Hepatocyte (in vitro differentiated cells): ENCODE measurements around the gene KLK2. TPM values are rescaled to one million over a fixed set of nuclear protein-coding genes. Genes with fewer than 3 reads are reported as not detected.

Experiments
- DNase-seq: peaks from one replicate; pipeline ENCODE4 v3.0.0-alpha.2; 2016; ENCODE audit warnings: low spot score
- H2AFZ ChIP-seq: fragments of 200-600 bp; sonication (generic); 2 replicates; pipeline ENCODE4 v1.6.0; 2016; ENCODE audit warnings: antibody characterized with exemption, mild to moderate bottlenecking
- H3K27ac ChIP-seq: fragments of 200-600 bp; sonication (generic); 2 replicates; pipeline ENCODE4 v1.5.1; 2016; ENCODE audit warnings: mild to moderate bottlenecking
- H3K27me3 ChIP-seq: fragments of 200-600 bp; sonication (generic); 2 replicates; pipeline ENCODE4 v1.6.1; 2016
- H3K36me3 ChIP-seq: fragments of 200-600 bp; sonication (generic); replicated peaks from 2 replicates; pipeline ENCODE4 v1.5.1; 2016; ENCODE audit warnings: low read depth; ENCODE audit not compliant: insufficient read depth
- H3K4me1 ChIP-seq: fragments of 200-600 bp; sonication (generic); 2 replicates; pipeline ENCODE4 v1.5.1; 2016; ENCODE audit warnings: mild to moderate bottlenecking, moderate library complexity; ENCODE audit not compliant: insufficient read depth
- H3K4me2 ChIP-seq: fragments of 200-600 bp; sonication (generic); 2 replicates; pipeline ENCODE4 v1.6.0; 2016
- H3K4me3 ChIP-seq: fragments of 200-600 bp; sonication (generic); 2 replicates; pipeline ENCODE4 v1.5.1; 2016; ENCODE audit warnings: mild to moderate bottlenecking
- H3K79me2 ChIP-seq: fragments of 200-600 bp; sonication (generic); 2 replicates; pipeline ENCODE4 v1.6.0; 2017; ENCODE audit warnings: mild to moderate bottlenecking
- H3K9me2 ChIP-seq: fragments of 200-600 bp; sonication (generic); replicated peaks from 2 replicates; pipeline ENCODE4 v1.6.0; 2017; ENCODE audit warnings: mild to moderate bottlenecking; ENCODE audit not compliant: insufficient read depth
- H3K9me3 ChIP-seq: fragments of 200-600 bp; sonication (generic); 2 replicates; pipeline ENCODE4 v1.5.1; 2016; ENCODE audit warnings: low read depth, mild to moderate bottlenecking
- H4K20me1 ChIP-seq: fragments of 200-600 bp; sonication (generic); 2 replicates; pipeline ENCODE4 v1.6.0; 2016; ENCODE audit warnings: mild to moderate bottlenecking; ENCODE audit not compliant: insufficient read depth, poor library complexity, severe bottlenecking
- EZH2 ChIP-seq: fragments of 200-600 bp; sonication (generic); IDR thresholded peaks from 2 replicates; pipeline ENCODE4 v1.6.1; 2016; ENCODE audit warnings: antibody characterized with exemption, mild to moderate bottlenecking, borderline replicate concordance
- EZH2phosphoT487 ChIP-seq: fragments of 200-600 bp; sonication (generic); IDR thresholded peaks from one replicate; pipeline ENCODE4 v1.6.1; 2018; ENCODE audit warnings: antibody characterized with exemption, mild to moderate bottlenecking, low read depth, moderate library complexity; ENCODE audit not compliant: unreplicated experiment, severe bottlenecking
- WGBS: methylation state at CpG from one replicate; pipeline ENCODE4 v1.1.6; 2016; ENCODE audit warnings: low lambda C conversion rate; ENCODE audit errors: missing lambda C conversion rate; 5-methylcytosine and 5-hydroxymethylcytosine counted together
- polyA plus RNA-seq: library from polyadenylated mRNA; unstranded; fragments of >200 nt; fragmentation: Nextera tagmentation; extraction: Ambion mirVana; gene quantifications from 2 replicates; pipeline ENCODE4 v1.2.1, GENCODE V29; 2016
- total RNA-seq: library from RNA; depleted of rRNA; stranded (reverse); fragments of >200 nt; gene quantifications from 2 replicates; pipeline ENCODE4 v1.2.3, GENCODE V29; 2014
- TF ChIP-seq, protein P1 (sequence below): fragments of 200-600 bp; sonication (generic); IDR thresholded peaks from 2 replicates; pipeline ENCODE4 v1.5.1; 2016; ENCODE audit warnings: antibody characterized with exemption, mild to moderate bottlenecking; ENCODE audit not compliant: poor library complexity

The KLK2 gene
- total and polyA plus RNA-seq, 2 experiments from 2014 or later: not detected

DNA sequence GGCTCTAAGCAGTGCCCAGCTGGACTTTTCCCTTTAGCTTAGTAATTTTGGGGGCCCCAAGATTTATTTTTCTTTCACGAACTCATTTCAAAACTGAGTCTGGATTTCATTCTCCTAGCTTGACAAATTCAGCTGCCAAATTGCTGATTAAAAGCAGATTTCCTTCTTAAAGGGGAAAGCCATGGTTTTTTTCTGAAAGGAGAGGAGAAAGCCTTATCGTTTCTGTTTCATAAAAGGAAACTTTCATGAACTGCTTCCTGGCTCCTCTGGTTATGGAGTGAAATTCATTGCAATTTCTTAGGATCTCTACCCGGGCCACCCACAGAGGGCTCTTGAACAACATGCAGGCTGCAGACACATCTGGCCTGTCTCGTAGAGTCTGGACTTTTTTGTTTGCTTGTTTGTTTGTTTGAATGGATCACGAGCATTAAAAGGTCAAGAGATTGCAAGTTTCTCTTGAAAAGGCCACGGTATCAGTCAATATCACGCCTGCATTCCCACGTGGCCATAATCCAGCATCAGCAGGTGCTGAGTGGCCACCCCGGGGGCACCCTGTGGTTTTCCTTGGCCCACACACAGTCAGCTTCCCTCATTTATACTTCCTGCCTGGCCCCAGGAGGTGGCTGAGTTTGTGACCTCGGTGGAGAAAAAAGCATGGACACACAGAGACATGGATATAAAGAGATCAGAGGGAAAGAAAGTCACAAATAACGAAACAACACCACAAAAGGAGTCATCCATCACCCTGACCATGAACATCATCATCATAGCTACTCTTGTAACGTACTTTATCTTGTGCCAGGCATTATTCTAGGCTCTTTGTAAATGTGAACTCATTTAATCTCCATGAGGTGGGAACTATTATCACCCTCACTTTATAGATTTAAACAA, 48.4 kb downstream of the KLK2 start:
- Histone ChIP-seq H3K4me3 (no peak overlapping the region), H3K9me3 (no peaks in the 10 kb centered on the region), H2AFZ (no peak overlapping the region), H3K9me2 (no peaks in the 10 kb centered on the region), H3K27ac (no peak overlapping the region), H4K20me1 (no peaks in the 10 kb centered on the region), H3K27me3 (peaks cover 24% of the 10 kb centered on the region), H3K79me2 (no peaks in the 10 kb centered on the region), H3K4me1 (no peaks in the 10 kb centered on the region), H3K4me2 (peak overlapping the region; percentile 9), H3K36me3 (no peaks in the 10 kb centered on the region)
- no peak for DNase-seq
- TF ChIP-seq, protein P1, sequence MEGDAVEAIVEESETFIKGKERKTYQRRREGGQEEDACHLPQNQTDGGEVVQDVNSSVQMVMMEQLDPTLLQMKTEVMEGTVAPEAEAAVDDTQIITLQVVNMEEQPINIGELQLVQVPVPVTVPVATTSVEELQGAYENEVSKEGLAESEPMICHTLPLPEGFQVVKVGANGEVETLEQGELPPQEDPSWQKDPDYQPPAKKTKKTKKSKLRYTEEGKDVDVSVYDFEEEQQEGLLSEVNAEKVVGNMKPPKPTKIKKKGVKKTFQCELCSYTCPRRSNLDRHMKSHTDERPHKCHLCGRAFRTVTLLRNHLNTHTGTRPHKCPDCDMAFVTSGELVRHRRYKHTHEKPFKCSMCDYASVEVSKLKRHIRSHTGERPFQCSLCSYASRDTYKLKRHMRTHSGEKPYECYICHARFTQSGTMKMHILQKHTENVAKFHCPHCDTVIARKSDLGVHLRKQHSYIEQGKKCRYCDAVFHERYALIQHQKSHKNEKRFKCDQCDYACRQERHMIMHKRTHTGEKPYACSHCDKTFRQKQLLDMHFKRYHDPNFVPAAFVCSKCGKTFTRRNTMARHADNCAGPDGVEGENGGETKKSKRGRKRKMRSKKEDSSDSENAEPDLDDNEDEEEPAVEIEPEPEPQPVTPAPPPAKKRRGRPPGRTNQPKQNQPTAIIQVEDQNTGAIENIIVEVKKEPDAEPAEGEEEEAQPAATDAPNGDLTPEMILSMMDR: no peak
- no peak for TF ChIP-seq EZH2
- TF ChIP-seq EZH2phosphoT487: no peak
- WGBS: 11% methylated on average over 12 of the region's 12 CpGs

- H3K4me2 ChIP-seq: peak overlapping the region; percentile 9
- H3K79me2 ChIP-seq: no peaks in the 10 kb centered on the region
- H3K9me2 ChIP-seq: no peaks in the 10 kb centered on the region
- H3K9me3 ChIP-seq: no peaks in the 10 kb centered on the region
- TF ChIP-seq EZH2phosphoT487: no peak
- TF ChIP-seq, protein P1: peak; percentile 91
- no peak for TF ChIP-seq EZH2
- H3K27me3 ChIP-seq: peaks cover 24% of the 10 kb centered on the region
- H3K36me3 ChIP-seq: no peaks in the 10 kb centered on the region
- no peak overlapping the region for H2AFZ ChIP-seq
- WGBS: 35% methylated on average over 21 of the region's 21 CpGs
- H3K4me1 ChIP-seq: no peaks in the 10 kb centered on the region
- DNase-seq: peak; percentile 91
- H4K20me1 ChIP-seq: no peaks in the 10 kb centered on the region
- no peak overlapping the region for H3K4me3 ChIP-seq
- H3K27ac ChIP-seq: no peak overlapping the region
These were observed 49.1 kb downstream of the KLK2 start for GRCh38 chr19:50922317-50922853.

GRCh38 chr19:50924586-50924985, 51.3 kb downstream of the KLK2 start:
- TF ChIP-seq EZH2phosphoT487: no peak
- no peak for TF ChIP-seq EZH2
- TF ChIP-seq, protein P1: no peak
- Histone ChIP-seq H3K4me1 (no peaks in the 10 kb centered on the region), H3K9me3 (no peaks in the 10 kb centered on the region), H4K20me1 (no peaks in the 10 kb centered on the region), H3K9me2 (no peaks in the 10 kb centered on the region), H3K4me3 (no peak overlapping the region), H3K79me2 (no peaks in the 10 kb centered on the region), H2AFZ (no peak overlapping the region), H3K27me3 (peaks cover 13% of the 10 kb centered on the region), H3K27ac (no peak overlapping the region), H3K36me3 (no peaks in the 10 kb centered on the region), H3K4me2 (no peak overlapping the region)
- DNase-seq: no peak
- 63% methylated on average over 6 of the region's 6 CpGs for WGBS
